ENCODE results near the gene ACTR3C.
"Not testable (repeated sequence)": the region's sequence is repeated elsewhere in the genome, so short reads cannot be mapped to it uniquely, and the experiment has no call there.

The ACTR3C gene

DNA sequence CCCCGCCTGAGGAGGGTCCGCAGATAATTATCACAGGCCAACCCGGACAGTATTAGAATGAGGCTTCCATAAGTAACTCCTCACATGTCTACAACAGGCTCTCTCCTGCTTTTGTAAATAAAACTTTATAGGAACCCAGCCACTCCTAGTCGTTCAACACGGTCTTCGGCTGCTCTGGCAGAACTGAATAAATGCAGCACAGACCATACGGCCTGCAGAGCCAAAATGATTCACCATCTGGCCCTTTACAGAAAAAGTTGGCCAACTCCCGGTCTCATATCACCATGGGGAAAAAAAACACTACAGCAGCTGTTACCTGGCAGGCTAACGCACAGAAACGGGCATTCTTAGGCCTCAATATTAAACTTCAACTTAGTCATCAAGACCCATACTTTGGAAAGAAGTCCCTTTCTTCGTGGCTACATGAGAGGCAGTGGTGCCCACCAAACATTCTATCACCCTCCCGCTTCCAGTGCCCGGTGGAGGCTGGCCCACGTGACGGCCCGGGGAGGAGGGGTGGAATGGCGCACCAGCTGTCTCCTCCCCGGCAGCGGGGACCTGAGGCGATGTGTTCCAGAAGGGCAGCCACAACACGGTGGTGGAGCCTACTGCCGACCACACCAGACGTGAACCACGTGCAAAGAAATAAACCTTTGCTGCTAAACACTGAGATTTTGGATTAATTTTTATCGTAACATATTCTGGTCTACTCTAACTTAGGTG, 41.5 kb downstream of the ACTR3C start:
- not testable (repeated sequence) for DNase-seq (ENCODE audit: low spot score)

GRCh38 chr7:150278383-150278782, 45.0 kb downstream of the ACTR3C start:
- not testable (repeated sequence) for DNase-seq (ENCODE audit: low spot score)

GRCh38 chr7:150276132-150276695, 47.1 kb downstream of the ACTR3C start:
- peak; percentile 29 for DNase-seq (ENCODE audit: low spot score)

DNA sequence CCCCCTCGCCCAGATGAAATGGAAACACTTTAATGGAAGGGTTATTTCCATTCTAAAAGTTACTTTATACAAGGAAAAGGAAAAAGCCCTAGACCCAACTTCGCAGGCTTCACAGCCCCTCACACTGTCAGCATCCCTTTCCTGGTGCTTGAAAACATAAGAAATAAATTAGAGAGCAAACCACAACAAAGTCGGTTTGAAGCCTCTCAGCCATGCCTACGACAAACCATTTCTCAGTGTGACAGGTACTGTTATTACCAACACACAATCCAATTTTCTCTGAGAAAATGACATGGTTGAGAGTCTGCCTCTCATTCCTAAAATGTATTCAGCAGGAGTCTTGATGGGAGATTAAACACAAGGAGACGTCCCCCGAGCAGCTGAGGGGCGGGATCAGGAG, 51.4 kb downstream of the ACTR3C start:
- not testable (repeated sequence) for DNase-seq (ENCODE audit: low spot score)

GRCh38 chr7:150270101-150270824, 53.1 kb downstream of the ACTR3C start:
- not testable (repeated sequence) for DNase-seq (ENCODE audit: low spot score)

GRCh38 chr7:150268798-150269197, 54.5 kb downstream of the ACTR3C start:
- not testable (repeated sequence) for DNase-seq (ENCODE audit: low spot score)

DNA sequence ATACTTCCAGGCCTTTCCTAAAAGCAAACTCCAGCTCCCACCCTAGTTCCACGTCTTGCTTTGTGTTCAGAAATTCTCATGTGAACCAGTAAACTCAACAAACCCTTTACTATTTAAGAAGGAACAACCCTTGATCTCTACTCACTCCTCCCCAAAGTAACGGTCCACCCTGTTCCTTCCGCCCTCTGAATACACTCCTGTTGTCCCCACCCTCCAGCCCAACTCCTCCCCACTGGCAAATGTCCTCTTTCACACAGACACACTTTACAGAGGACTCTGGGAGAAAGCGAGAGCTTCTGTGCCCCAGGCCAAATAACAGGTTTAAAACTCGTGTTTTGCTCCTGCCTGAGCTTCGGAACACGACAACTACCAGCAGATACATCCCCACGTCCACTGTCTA, 55.1 kb downstream of the ACTR3C start:
- not testable (repeated sequence) for DNase-seq (ENCODE audit: low spot score)

DNA sequence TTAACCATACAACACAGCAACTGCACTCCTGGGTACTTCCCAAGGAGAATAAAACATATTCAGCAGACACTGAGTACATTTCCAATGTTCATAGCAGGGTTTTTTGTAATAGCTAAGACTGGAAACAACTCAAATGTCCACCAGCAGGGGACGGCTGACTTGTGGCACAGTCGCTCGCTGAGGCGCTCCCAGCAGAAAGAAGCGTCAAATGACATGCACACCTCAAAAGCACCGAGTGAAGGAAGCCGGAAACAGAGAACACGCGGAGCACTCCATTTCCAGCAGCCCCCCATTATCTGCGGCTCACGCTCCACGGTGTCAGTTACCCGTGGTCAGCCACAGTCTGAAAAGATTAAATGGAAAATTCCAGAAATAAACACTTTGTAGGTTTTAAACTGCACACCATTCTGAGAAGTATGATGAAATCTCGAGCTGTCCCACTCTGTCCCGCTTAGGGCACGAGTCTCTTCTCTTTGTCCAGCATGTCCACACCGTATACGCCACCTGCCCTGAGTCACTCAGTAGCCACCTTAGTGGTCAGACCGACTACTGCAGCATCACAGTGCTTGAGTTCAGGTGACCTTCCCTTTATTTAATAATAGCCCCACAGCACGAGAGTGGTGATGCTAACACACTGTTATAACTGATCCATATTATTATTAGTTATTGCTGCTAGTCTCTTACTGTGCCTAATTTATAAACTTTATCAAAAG, 56.2 kb downstream of the ACTR3C start:
- DNase-seq (ENCODE audit: low spot score): not testable (repeated sequence)

DNA sequence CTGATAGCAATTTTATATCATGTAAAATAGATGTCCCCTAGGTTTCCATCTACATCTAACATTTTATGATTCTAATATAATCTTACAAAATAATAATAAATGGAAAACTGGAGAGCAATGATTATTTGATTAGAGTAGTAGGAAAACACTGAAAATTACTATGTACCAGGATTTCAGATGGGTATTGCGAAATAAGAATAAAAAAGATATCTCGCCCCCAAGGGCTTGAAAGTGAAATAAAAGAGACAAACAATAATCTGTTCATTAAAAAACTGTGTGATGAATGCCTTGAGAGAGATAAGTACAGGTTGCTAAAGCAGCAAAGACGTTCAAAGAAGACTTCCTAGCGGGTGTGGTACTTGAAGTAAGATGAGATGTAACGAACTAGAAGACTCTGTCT, 60.7 kb downstream of the ACTR3C start:
- not testable (repeated sequence) for DNase-seq (ENCODE audit: low spot score)

GRCh38 chr7:150247745-150248144, 75.6 kb downstream of the ACTR3C start:
- not testable (repeated sequence) for DNase-seq (ENCODE audit: low spot score)

GRCh38 chr7:150245208-150245607, 78.1 kb downstream of the ACTR3C start:
- not testable (repeated sequence) for DNase-seq (ENCODE audit: low spot score)

DNA sequence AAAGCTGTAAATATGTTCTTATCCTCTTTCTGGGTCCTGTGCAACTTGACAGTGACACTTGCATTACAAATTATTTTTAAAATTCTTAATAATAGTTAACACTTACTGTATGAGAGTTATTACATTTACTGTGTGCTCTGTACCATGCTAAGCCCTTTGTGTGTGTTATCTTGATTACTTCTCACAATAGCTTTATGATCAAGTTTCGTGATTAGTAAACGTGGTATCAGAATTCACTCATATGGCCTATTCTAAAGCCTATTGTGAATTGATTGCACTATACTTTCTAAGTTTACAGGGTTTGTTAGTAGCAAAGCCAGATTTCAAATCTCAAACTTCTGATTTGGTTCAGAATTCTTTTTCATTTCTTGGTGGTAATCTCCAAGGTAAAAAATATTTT, 80.4 kb downstream of the ACTR3C start:
- DNase-seq (ENCODE audit: low spot score): not testable (repeated sequence)

GRCh38 chr7:150225444-150225843, 97.9 kb downstream of the ACTR3C start:
- not testable (repeated sequence) for DNase-seq (ENCODE audit: low spot score)

- DNase-seq (ENCODE audit: low spot score): not testable (repeated sequence)
Observed at GRCh38 chr7:150222083-150222972, 101.0 kb downstream of the ACTR3C start.

GRCh38 chr7:150220673-150221181, 102.6 kb downstream of the ACTR3C start:
- not testable (repeated sequence) for DNase-seq (ENCODE audit: low spot score)

GRCh38 chr7:150219941-150220658, 103.2 kb downstream of the ACTR3C start:
- not testable (repeated sequence) for DNase-seq (ENCODE audit: low spot score)

- DNase-seq (ENCODE audit: low spot score): not testable (repeated sequence)
Observed at GRCh38 chr7:150206848-150207247, 116.5 kb downstream of the ACTR3C start.

DNA sequence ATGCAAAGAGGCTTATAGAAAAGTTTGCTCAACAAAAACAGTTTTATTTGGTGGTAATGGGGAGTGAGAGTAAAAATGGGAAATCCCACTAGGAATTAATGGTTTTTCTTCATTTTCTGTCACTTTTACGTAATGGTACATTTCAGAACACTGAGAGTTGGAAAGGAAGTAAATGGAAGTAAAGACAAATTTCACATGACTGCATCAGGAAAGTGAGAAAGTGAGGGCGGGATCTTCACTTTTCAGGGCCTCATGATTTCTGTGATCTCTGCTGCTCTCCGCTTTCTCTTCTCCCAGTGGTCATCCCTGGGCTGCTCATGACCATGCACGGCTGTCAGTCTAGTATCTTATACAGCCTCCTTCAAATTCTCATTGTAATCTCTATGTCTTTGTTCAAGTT, 117.5 kb downstream of the ACTR3C start:
- DNase-seq (ENCODE audit: low spot score): not testable (repeated sequence)

GRCh38 chr7:150204577-150204976, 118.8 kb downstream of the ACTR3C start:
- not testable (repeated sequence) for DNase-seq (ENCODE audit: low spot score)

GRCh38 chr7:150202894-150203293, 120.5 kb downstream of the ACTR3C start:
- DNase-seq (ENCODE audit: low spot score): not testable (repeated sequence)
